GM13977 (cell line): ENCODE results near the gene NAT9.

Experiments
- DNase-seq: peaks from one replicate; pipeline ENCODE4 v3.0.0; 2012; ENCODE audit warnings: low spot score
- in situ Hi-C: fragments of 300-500 bp; cut with MboI; formaldehyde crosslinking; loops from one replicate; pipeline ENCODE4 v1.12.0; 2022; ENCODE audit warnings: low sequenced_read_pairs, low pct_unique_long_range_greater_than_20kb, mixed read lengths, inconsistent platforms; ENCODE audit not compliant: unreplicated experiment
- TF ChIP-seq, protein P1 (sequence below): IDR thresholded peaks from 2 replicates; pipeline ENCODE4 v1.5.1; 2012; ENCODE audit warnings: mild to moderate bottlenecking, control low read depth; ENCODE audit not compliant: insufficient read depth; ENCODE audit errors: extremely low read depth, missing control alignments

The NAT9 gene

GRCh38 chr17:74805591-74805991, 29.4 kb upstream of the NAT9 start:
- in situ Hi-C loops = no loop called here
- TF ChIP-seq, protein P1, sequence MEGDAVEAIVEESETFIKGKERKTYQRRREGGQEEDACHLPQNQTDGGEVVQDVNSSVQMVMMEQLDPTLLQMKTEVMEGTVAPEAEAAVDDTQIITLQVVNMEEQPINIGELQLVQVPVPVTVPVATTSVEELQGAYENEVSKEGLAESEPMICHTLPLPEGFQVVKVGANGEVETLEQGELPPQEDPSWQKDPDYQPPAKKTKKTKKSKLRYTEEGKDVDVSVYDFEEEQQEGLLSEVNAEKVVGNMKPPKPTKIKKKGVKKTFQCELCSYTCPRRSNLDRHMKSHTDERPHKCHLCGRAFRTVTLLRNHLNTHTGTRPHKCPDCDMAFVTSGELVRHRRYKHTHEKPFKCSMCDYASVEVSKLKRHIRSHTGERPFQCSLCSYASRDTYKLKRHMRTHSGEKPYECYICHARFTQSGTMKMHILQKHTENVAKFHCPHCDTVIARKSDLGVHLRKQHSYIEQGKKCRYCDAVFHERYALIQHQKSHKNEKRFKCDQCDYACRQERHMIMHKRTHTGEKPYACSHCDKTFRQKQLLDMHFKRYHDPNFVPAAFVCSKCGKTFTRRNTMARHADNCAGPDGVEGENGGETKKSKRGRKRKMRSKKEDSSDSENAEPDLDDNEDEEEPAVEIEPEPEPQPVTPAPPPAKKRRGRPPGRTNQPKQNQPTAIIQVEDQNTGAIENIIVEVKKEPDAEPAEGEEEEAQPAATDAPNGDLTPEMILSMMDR = no peak
- no peak for DNase-seq

- TF ChIP-seq, protein P1 = no peak
- in situ Hi-C loops = no loop called here
- no peak for DNase-seq
These were observed 28.5 kb upstream of the NAT9 start for GRCh38 chr17:74804683-74805082.

- TF ChIP-seq, protein P1 = no peak
- in situ Hi-C loops = no loop called here
- DNase-seq = no peak
These were observed 27.8 kb upstream of the NAT9 start for GRCh38 chr17:74803971-74804370.

GRCh38 chr17:74803388-74803930, 27.3 kb upstream of the NAT9 start:
- in situ Hi-C loops = no loop called here
- DNase-seq = no peak
- TF ChIP-seq, protein P1 = no peak

- in situ Hi-C loops = no loop called here
- no peak for DNase-seq
- TF ChIP-seq, protein P1 = no peak
These were observed 25.8 kb upstream of the NAT9 start for GRCh38 chr17:74801896-74802295.

DNA sequence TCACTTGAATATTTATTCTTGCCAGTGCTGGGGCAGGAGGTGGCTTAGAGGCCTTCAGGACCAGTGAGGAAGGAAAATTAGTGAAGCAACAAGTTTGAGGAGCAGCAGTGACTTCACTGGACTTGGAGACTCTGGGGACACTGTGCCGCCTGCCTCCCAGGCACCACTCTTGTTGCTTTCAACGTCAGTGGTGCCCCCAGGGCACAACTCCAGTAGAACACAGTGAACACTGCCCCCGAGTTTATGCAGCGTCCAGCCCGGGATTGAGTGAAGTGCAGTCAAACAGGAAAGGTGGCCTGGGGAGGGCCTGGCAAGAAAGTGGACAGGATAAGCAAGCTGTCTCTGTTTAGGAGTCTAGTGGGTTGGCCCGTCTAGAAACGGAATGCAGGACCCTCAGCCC, 24.4 kb upstream of the NAT9 start:
- TF ChIP-seq, protein P1 = no peak
- DNase-seq = no peak
- in situ Hi-C loops = no loop called here

DNA sequence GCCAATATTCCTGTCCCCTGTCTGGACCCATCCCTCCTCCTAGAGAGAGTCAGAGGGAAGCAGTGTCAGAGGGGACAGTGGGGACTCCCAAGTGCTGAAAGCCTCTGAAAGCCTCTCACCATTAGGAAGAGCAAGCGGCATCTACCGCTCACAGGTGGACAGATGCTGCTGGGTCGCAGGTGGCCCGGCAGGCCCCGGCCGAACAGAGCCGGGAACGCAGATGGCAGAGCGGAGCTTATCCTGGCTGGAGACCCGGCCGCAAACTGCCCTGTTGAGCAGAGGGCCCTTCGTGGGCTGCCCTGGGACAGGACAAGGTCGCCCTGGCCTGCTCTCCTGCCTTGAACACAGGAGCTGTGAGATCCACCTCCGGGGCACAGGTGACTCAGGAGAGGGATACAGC, 23.0 kb upstream of the NAT9 start:
- in situ Hi-C loops = no loop called here
- TF ChIP-seq, protein P1 = no peak

More for the DNA sequence above, 23.0 kb upstream of the NAT9 start:
- no peak for DNase-seq
